Left kidney (tissue), 1 donor: ENCODE data around the gene SKOR1. TPM values are rescaled to one million over a fixed set of nuclear protein-coding genes. Genes with fewer than 3 reads are reported as not detected.

ENCODE experiments used
- polyA plus RNA-seq: library from polyadenylated mRNA; unstranded; fragments of 120-200 nt; gene quantifications from one replicate; pipeline ENCODE4 v1.2.1, GENCODE V29; 2013; ENCODE audit not compliant: insufficient read length

Gene SKOR1
- polyA plus RNA-seq, 1 donor: 0.70 TPM

Other genes with a start within 250 kb of the SKOR1 start
- gene RNU6-1, start 14.5 kb downstream of the SKOR1 start, polyA plus RNA-seq: not detected
- gene PIAS1, start 228.8 kb downstream of the SKOR1 start, polyA plus RNA-seq: 50.5 TPM